ENCODE measurements around the gene CHMP5. TPM values are rescaled to one million over a fixed set of nuclear protein-coding genes. Genes with fewer than 3 reads are reported as not detected.

The CHMP5 gene
- total RNA-seq, 1 experiment from 2014 or later: 63.0 TPM

GRCh38 chr9:33294670-33295432 is 30.0 kb downstream of the CHMP5 start:
- no peak for DNase-seq
- BruUV-seq (replicated peaks): no TSS peak
- peaks cover 4% of the 10 kb centered on the region; the same call in 1 of the 2 replicates for H4K20me1 ChIP-seq (ENCODE audit: insufficient read depth)
- H3F3A ChIP-seq (ENCODE audit: insufficient read depth, low read depth): peaks cover 4% of the 10 kb centered on the region; the same call in 1 of the 2 replicates
- ChIA-PET POLR2A (ENCODE audit: unreplicated experiment) (no interaction called here), CTCF (no interaction called here)
- H2AFZ ChIP-seq: no peak overlapping the region
- H3K27ac ChIP-seq: no peak overlapping the region
- no peaks in the 10 kb centered on the region for H3K9me2 ChIP-seq (ENCODE audit: insufficient read depth)
- peaks cover 41% of the 10 kb centered on the region for H3K79me2 ChIP-seq (ENCODE audit: low read depth)
- no peaks in the 10 kb centered on the region for H3K9me3 ChIP-seq (ENCODE audit: insufficient read depth, low read depth)
- H3K4me1 ChIP-seq (replicated peaks; ENCODE audit: insufficient read depth): no peaks in the 10 kb centered on the region; the same call in 1 of the 2 replicates
- H3K36me3 ChIP-seq (ENCODE audit: low read depth): no peaks in the 10 kb centered on the region
- no peak overlapping the region for H3K4me3 ChIP-seq
- H3K27me3 ChIP-seq (ENCODE audit: insufficient read depth, low read depth): no peaks in the 10 kb centered on the region
- no peak overlapping the region for H3K4me2 ChIP-seq
- intact Hi-C loops (cut with micrococcal nuclease; ENCODE audit: unreplicated experiment): loop anchor here (10.0 kb wide), 1 partner anchor 80 kb away; no protein-coding TSS in a partner anchor
- TF ChIP-seq CTCF (conservative IDR thresholded peaks at IDR 0.05) (no peak), EZH2 (IDR thresholded peaks at IDR 0.05; ENCODE audit: low read depth) (no peak)

DNA sequence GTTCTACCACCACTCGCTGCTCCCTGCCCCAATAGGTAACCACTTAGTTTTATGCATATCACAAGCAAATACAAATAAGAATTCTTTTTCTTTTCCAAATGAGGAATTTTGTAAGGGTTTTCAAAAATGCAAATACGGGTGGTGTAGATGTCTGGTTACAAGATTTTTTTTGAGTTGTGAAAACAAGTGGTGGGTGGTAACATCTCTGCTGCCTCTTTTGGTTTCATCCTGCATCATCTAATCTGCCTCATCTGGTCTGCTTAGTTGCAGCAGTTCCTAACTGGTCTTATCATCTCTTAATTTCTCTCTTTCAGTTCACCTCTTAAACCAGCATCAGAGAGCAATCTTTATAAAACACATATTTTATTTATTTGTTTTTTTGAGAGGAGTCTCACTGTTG is 30.7 kb downstream of the CHMP5 start:
- H2AFZ ChIP-seq: no peak overlapping the region

DNA sequence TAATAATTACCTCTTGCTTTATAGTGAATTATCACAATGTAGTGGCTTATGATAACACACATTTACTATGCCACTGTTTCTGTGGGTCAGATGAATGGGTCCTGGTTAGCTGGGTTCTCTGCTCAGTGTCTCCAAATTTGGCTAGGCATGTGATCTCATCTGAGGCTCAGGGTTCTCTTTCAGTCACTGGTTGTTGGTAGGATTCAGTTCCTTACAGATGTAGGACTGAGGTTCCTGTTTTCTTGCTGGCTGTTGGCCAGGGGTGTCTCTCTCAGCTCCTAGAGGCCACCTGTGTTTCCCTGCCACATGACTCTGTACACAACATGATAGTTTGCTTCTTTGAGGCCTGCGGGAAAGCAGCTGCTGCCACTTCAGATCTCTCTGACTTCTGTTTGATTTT is 32.6 kb downstream of the CHMP5 start:
- Histone ChIP-seq H4K20me1 (ENCODE audit: insufficient read depth) (peaks cover 2% of the 10 kb centered on the region; the same call in 1 of the 2 replicates), H3K9me3 (ENCODE audit: insufficient read depth, low read depth) (no peaks in the 10 kb centered on the region), H3K9me2 (ENCODE audit: insufficient read depth) (no peaks in the 10 kb centered on the region), H3K79me2 (ENCODE audit: low read depth) (peaks cover 26% of the 10 kb centered on the region), H2AFZ (no peak overlapping the region), H3K27ac (no peak overlapping the region), H3F3A (ENCODE audit: insufficient read depth, low read depth) (no peaks in the 10 kb centered on the region), H3K36me3 (ENCODE audit: low read depth) (no peaks in the 10 kb centered on the region; the same call in 1 of the 2 replicates), H3K4me3 (no peak overlapping the region), H3K4me1 (replicated peaks; ENCODE audit: insufficient read depth) (no peaks in the 10 kb centered on the region), H3K4me2 (no peak overlapping the region), H3K27me3 (ENCODE audit: insufficient read depth, low read depth) (no peaks in the 10 kb centered on the region)
- TF ChIP-seq CTCF (conservative IDR thresholded peaks at IDR 0.05) (no peak), EZH2 (IDR thresholded peaks at IDR 0.05; ENCODE audit: low read depth) (no peak)
- no TSS peak for BruUV-seq (replicated peaks)
- ChIA-PET CTCF (no interaction called here), POLR2A (ENCODE audit: unreplicated experiment) (no interaction called here)
- intact Hi-C loops (cut with micrococcal nuclease; ENCODE audit: unreplicated experiment): loop anchor here (10.0 kb wide), 1 partner anchor 77 kb away; no protein-coding TSS in a partner anchor
- DNase-seq: no peak

More for the DNA sequence above, 30.7 kb downstream of the CHMP5 start:
- Histone ChIP-seq H3K9me3 (ENCODE audit: insufficient read depth, low read depth) (no peaks in the 10 kb centered on the region), H3K4me3 (no peak overlapping the region), H3K4me2 (no peak overlapping the region), H3K79me2 (ENCODE audit: low read depth) (peaks cover 41% of the 10 kb centered on the region), H3F3A (ENCODE audit: insufficient read depth, low read depth) (peaks cover 2% of the 10 kb centered on the region; the same call in 1 of the 2 replicates), H3K27me3 (ENCODE audit: insufficient read depth, low read depth) (no peaks in the 10 kb centered on the region), H3K36me3 (ENCODE audit: low read depth) (no peaks in the 10 kb centered on the region), H3K9me2 (ENCODE audit: insufficient read depth) (no peaks in the 10 kb centered on the region), H4K20me1 (ENCODE audit: insufficient read depth) (peaks cover 4% of the 10 kb centered on the region; the same call in 1 of the 2 replicates), H3K27ac (no peak overlapping the region), H3K4me1 (replicated peaks; ENCODE audit: insufficient read depth) (no peaks in the 10 kb centered on the region; the same call in 1 of the 2 replicates)
- no peak for DNase-seq
- ChIA-PET POLR2A (ENCODE audit: unreplicated experiment) (no interaction called here), CTCF (no interaction called here)
- intact Hi-C loops (cut with micrococcal nuclease; ENCODE audit: unreplicated experiment): loop anchor here (10.0 kb wide), 1 partner anchor 79 kb away; no protein-coding TSS in a partner anchor
- no TSS peak for BruUV-seq (replicated peaks)
- no peak for TF ChIP-seq CTCF (conservative IDR thresholded peaks at IDR 0.05)
- no peak for TF ChIP-seq EZH2 (IDR thresholded peaks at IDR 0.05; ENCODE audit: low read depth)

Measured in PC-9 (cell line).